ENCODE data around the gene MRGPRD. TPM values are rescaled to one million over a fixed set of nuclear protein-coding genes. Genes with fewer than 3 reads are reported as not detected.

Gene MRGPRD
- total and polyA plus RNA-seq, 2 of the 8 experiments (the other 6 are each of a cell fraction or from before 2014, with no cell fraction given) = not detected

GRCh38 chr11:68939583-68940555, 40.9 kb downstream of the MRGPRD start:
- ChIA-PET CTCF (ENCODE audit: partially characterized antibody) (interaction anchor here (0.7 to 3.0 kb wide), 4 partner anchors 10 to 13 kb away, joined by 3 to 14 read pairs (median 6); no protein-coding TSS in a partner anchor), POLR2A (ENCODE audit: partially characterized antibody) (interaction anchor here (0.8 to 1.2 kb wide), 3 partner anchors 36 to 161 kb away, joined by 3 to 4 read pairs (median 3); partner anchors contain the start of genes IGHMBP2 and MRPL21)
- WGBS, 2 experiments (ENCODE audit: extremely low coverage in 1 of 2, insufficient coverage in 1 of 2, insufficient read length in 1 of 2, insufficient replicate concordance in 2 of 2, low coverage in 1 of 2, low lambda C conversion rate in 2 of 2, missing lambda C conversion rate in 1 of 2) = 83% methylated on average over 29 of the region's 33 CpGs; no CpG with 5 or more reads in 1 of the 2 experiments
- TF ChIP-seq KDM5A (IDR thresholded peaks at IDR 0.05; ENCODE audit: low read length) (no peak), RBBP5 (IDR thresholded peaks at IDR 0.05; ENCODE audit: borderline replicate concordance, low read depth, low read length) (no peak), CBX8 (IDR thresholded peaks at IDR 0.05; ENCODE audit: borderline replicate concordance, low read depth, low read length) (no peak)
- Histone ChIP-seq H3K4me3 (ENCODE audit: extremely low read depth in 1 of 4, insufficient read depth in 2 of 4, low read depth in 3 of 4, low read length in 4 of 4) (no peak overlapping the region), H3K56ac (replicated peaks; ENCODE audit: insufficient read length, low read depth, low read length) (no peak overlapping the region), H3K79me2 (ENCODE audit: control insufficient read depth in 1 of 2, insufficient read depth in 2 of 2, low read length in 2 of 2) (no peaks in the 10 kb centered on the region), H3K9ac (replicated peaks in 1 of 4; ENCODE audit: extremely low read depth in 1 of 4, low read depth in 3 of 4, low read length in 3 of 4) (no peak overlapping the region), H2AK5ac (ENCODE audit: low read depth, low read length) (no peak overlapping the region), H3K14ac (ENCODE audit: insufficient read length) (no peak overlapping the region), H4K8ac (ENCODE audit: extremely low read depth, insufficient read depth, low read length) (no peak overlapping the region), H3K4me2 (ENCODE audit: insufficient read depth in 1 of 2, low read depth in 2 of 2, low read length in 2 of 2) (no peak overlapping the region), H3K27me3 (replicated peaks in 1 of 4; ENCODE audit: control insufficient read depth in 3 of 4, extremely low read depth in 1 of 4, insufficient read depth in 3 of 4, low read length in 3 of 4) (no peaks in the 10 kb centered on the region), H3K4me1 (replicated peaks in 1 of 4; ENCODE audit: control insufficient read depth in 3 of 4, insufficient read depth in 4 of 4, low read length in 3 of 4) (no peaks in the 10 kb centered on the region), H2BK5ac (ENCODE audit: low read depth, low read length) (no peak overlapping the region), H2AFZ (ENCODE audit: low read length) (no peak overlapping the region), H3K9me3 (ENCODE audit: insufficient read depth in 2 of 2, low read depth in 1 of 2, low read length in 1 of 2) (no peaks in the 10 kb centered on the region), H4K20me1 (replicated peaks in 1 of 2; ENCODE audit: control insufficient read depth in 1 of 2, insufficient read depth in 2 of 2, low read length in 2 of 2) (peaks cover 0 to 4% of the 10 kb centered on the region in 2 experiments), H4K91ac (replicated peaks; ENCODE audit: insufficient read length, low read length) (no peak overlapping the region), H4K5ac (ENCODE audit: insufficient read length, low read depth, low read length) (no peak overlapping the region), H2BK20ac (ENCODE audit: low read length) (no peak overlapping the region), H2BK120ac (replicated peaks; ENCODE audit: low read depth, low read length) (no peak overlapping the region), H3K18ac (ENCODE audit: extremely low read depth, low read length) (no peak overlapping the region), H3K27ac (ENCODE audit: low read depth, low read length) (no peak overlapping the region), H3K79me1 (ENCODE audit: low read depth, low read length) (no peaks in the 10 kb centered on the region), H2BK15ac (ENCODE audit: low read length) (no peak overlapping the region), H3K23ac (ENCODE audit: insufficient read length) (no peak overlapping the region), H3K4ac (replicated peaks; ENCODE audit: insufficient read length, low read depth, low read length) (no peak overlapping the region), H2BK12ac (ENCODE audit: low read depth, low read length) (no peak overlapping the region), H3K36me3 (ENCODE audit: control insufficient read depth in 2 of 4, insufficient read depth in 4 of 4, low read length in 3 of 4) (peaks cover 4 to 21% (median 11%) of the 10 kb centered on the region in 4 experiments; a peak in 5 of 8 replicates), H3K23me2 (ENCODE audit: low read depth, low read length) (no peaks in the 10 kb centered on the region)
- DNase-seq (ENCODE audit: low read depth in 1 of 2, low spot score in 2 of 2) (no peak), FAIRE-seq (no peak)

Data from H1 (cell line).